K562 (cell line): ENCODE data around the gene MYO10. TPM values are rescaled to one million over a fixed set of nuclear protein-coding genes. Genes with fewer than 3 reads are reported as not detected.

Source experiments
- ATAC-seq: fragments of 200-7000 bp; cut with Tn5 transposase; 3 replicates; pipeline ENCODE4 v1.9.1; 2020; ENCODE audit warnings: moderate library complexity
- BruUV-seq: library from RNA; stranded (reverse); fragments of 400-500 nt; replicated peaks from 2 replicates; lab custom pipeline; 2021; lab: Mats Ljungman, UMichigan
- CTCF ChIA-PET: fragments of 300-600 bp; formaldehyde crosslinking; extraction: SDS; loops from one replicate; lab custom pipeline; 2021; ENCODE audit warnings: low intra/inter-chr PET ratio; lab: Yijun Ruan, JAX
- POLR2A ChIA-PET: fragments of 300-600, 350-650 bp; sonication (Branson Sonifier 250); formaldehyde crosslinking; extraction: SDS; loops from one replicate; lab custom pipeline; 2021; ENCODE audit warnings: antibody characterized with exemption, inconsistent platforms; lab: Yijun Ruan, JAX
- DNase-seq, 4 experiments: peaks; one replicate each; pipeline versions ENCODE4 v3.0.0 to v3.0.0-alpha.2; 2011 to 2018; ENCODE audit warnings: low spot score in 3 of 4, mixed read lengths in 3 of 4; ENCODE audit errors: extremely low read depth in 1 of 4
- FAIRE-seq: peaks from 2 replicates; lab custom pipeline; 2011; peaks lifted over from hg19 to GRCh38; lab: Jason Lieb, UNC
- H2AFZ ChIP-seq: 2 replicates; pipeline ENCODE4 v1.6.0; 2011; ENCODE audit warnings: low read depth, low read length, control low read depth, inconsistent platforms
- H3K27ac ChIP-seq: fragments of 200-600 bp; 3 replicates; pipeline ENCODE4 v1.8.0; 2011; ENCODE audit warnings: low read depth, mild to moderate bottlenecking, control low read depth, inconsistent platforms, low read length, moderate library complexity, mixed read lengths; ENCODE audit errors: extremely low read depth
- H3K27me3 ChIP-seq, 2 experiments: fragments of 300-600 bp in 1 of 2; 2 replicates in 1 of 2; 3 replicates in 1 of 2; pipeline versions ENCODE4 v1.6.0 to v1.8.0; 2011; ENCODE audit warnings: inconsistent platforms in 2 of 2, low read length in 2 of 2, mild to moderate bottlenecking in 1 of 2, mixed read lengths in 1 of 2, moderate library complexity in 1 of 2; ENCODE audit not compliant: control insufficient read depth in 2 of 2, insufficient read depth in 2 of 2
- H3K36me3 ChIP-seq: fragments of 300-600 bp; 3 replicates; pipeline ENCODE4 v1.8.0; 2011; ENCODE audit warnings: mild to moderate bottlenecking, low read length, inconsistent platforms; ENCODE audit not compliant: control insufficient read depth, insufficient read depth
- H3K4me1 ChIP-seq, 2 experiments: fragments of 200-600 bp in 1 of 2; replicated peaks in 1 of 2; 2 replicates in 1 of 2; 3 replicates in 1 of 2; pipeline versions ENCODE4 v1.5.1 to v1.8.0; 2011; ENCODE audit warnings: inconsistent platforms in 2 of 2, low read length in 2 of 2, mild to moderate bottlenecking in 1 of 2, mixed read lengths in 1 of 2, moderate library complexity in 1 of 2; ENCODE audit not compliant: control insufficient read depth in 2 of 2, insufficient read depth in 2 of 2
- H3K4me2 ChIP-seq: 2 replicates; pipeline ENCODE4 v1.6.1; 2011; ENCODE audit warnings: low read length, control low read depth, inconsistent platforms, mixed read lengths; ENCODE audit not compliant: insufficient read depth
- H3K4me3 ChIP-seq: fragments of 200-600 bp; sonication (generic), shearing (Covaris generic); 2 replicates; pipeline ENCODE4 v1.5.1; 2016; ENCODE audit warnings: control low read depth, inconsistent platforms
- H3K79me2 ChIP-seq: fragments of 200-600 bp; 3 replicates; pipeline ENCODE4 v1.8.0; 2011; ENCODE audit warnings: low read length, inconsistent platforms; ENCODE audit not compliant: control insufficient read depth, insufficient read depth
- H3K9ac ChIP-seq, 2 experiments: 2 replicates each; pipeline versions ENCODE4 v1.6.0 to v1.6.1; 2011; ENCODE audit warnings: low read depth in 2 of 2, low read length in 2 of 2, control low read depth in 1 of 2, inconsistent platforms in 1 of 2, mild to moderate bottlenecking in 1 of 2, mixed read lengths in 1 of 2; ENCODE audit not compliant: insufficient read depth in 1 of 2
- H3K9me1 ChIP-seq: one replicate; pipeline ENCODE4 v1.6.0; 2011; ENCODE audit warnings: inconsistent platforms, mild to moderate bottlenecking, low read length, moderate library complexity; ENCODE audit not compliant: control insufficient read depth, insufficient read depth
- H3K9me3 ChIP-seq: replicated peaks from 2 replicates; pipeline ENCODE4 v1.5.1; 2011; ENCODE audit warnings: low read depth, low read length, inconsistent platforms; ENCODE audit not compliant: control insufficient read depth, insufficient read depth
- H4K20me1 ChIP-seq: replicated peaks from 2 replicates; pipeline ENCODE4 v1.6.1; 2011; ENCODE audit warnings: low read length, inconsistent platforms, mixed read lengths; ENCODE audit not compliant: control insufficient read depth, insufficient read depth
- BACH1 ChIP-seq: fragments of 200-800 bp; sonication (Bioruptor generic); IDR thresholded peaks from 2 replicates; pipeline ENCODE4 v1.6.1; 2016; ENCODE audit warnings: missing genetic modification characterization, missing compliant biosample characterization
- CEBPG ChIP-seq, 3 experiments: fragments of 200-800 bp in 1 of 3; sonication (Bioruptor generic) in 1 of 3; sonication (generic) in 1 of 3; formaldehyde crosslinking in 1 of 3; IDR thresholded peaks in 2 of 3; conservative IDR thresholded peaks in 1 of 3; 2 replicates each; pipeline versions ENCODE4 v1.6.1 to v1.8.0; 2016 to 2022; ENCODE audit warnings: missing compliant biosample characterization in 2 of 3, missing genetic modification characterization in 2 of 3, mild to moderate bottlenecking in 1 of 3, missing genetic modification reagents in 1 of 3
- CHD4 ChIP-seq: fragments of 200-600 bp; sonication (generic); IDR thresholded peaks from 3 replicates; pipeline ENCODE4 v1.6.1; 2012; ENCODE audit warnings: low read depth, mild to moderate bottlenecking, mixed read lengths, low read length, inconsistent platforms; ENCODE audit not compliant: insufficient read depth, insufficient replicate concordance, poor library complexity, severe bottlenecking
- MIER1 ChIP-seq: fragments of 450-650 bp; IDR thresholded peaks from 2 replicates; pipeline ENCODE4 v1.6.1; 2016; ENCODE audit warnings: antibody characterized with exemption, mild to moderate bottlenecking, low read depth
- POLR2G ChIP-seq: fragments of 200-400 bp; formaldehyde crosslinking; IDR thresholded peaks from 2 replicates; pipeline ENCODE4 v1.6.1; 2017; ENCODE audit warnings: low read depth, mild to moderate bottlenecking, antibody characterized with exemption, low read length, moderate library complexity
- RBFOX2 ChIP-seq: fragments of 200-400 bp; formaldehyde crosslinking; IDR thresholded peaks from 2 replicates; pipeline ENCODE4 v1.6.1; 2017; ENCODE audit warnings: low read depth, mild to moderate bottlenecking, low read length, moderate library complexity
- ZBTB26 ChIP-seq: fragments of 450-650 bp; formaldehyde crosslinking; IDR thresholded peaks from 2 replicates; pipeline ENCODE4 v1.4.0; 2022; ENCODE audit warnings: missing genetic modification characterization
- WGBS: fragments of 100-300 bp; shearing (Covaris generic); methylation state at CpG from one replicate; pipeline ENCODE4 v1.1.6; 2016; ENCODE audit warnings: low coverage, mixed read lengths; ENCODE audit not compliant: insufficient coverage; ENCODE audit errors: missing lambda C conversion rate; 5-methylcytosine and 5-hydroxymethylcytosine counted together
- in situ Hi-C: fragments of 300-500 bp; cut with MboI; formaldehyde crosslinking; loops from 4 replicates; pipeline ENCODE4 v1.15.0; 2018; ENCODE audit warnings: inconsistent platforms, mixed read lengths
- intact Hi-C: fragments of 100-400 bp; cut with micrococcal nuclease; formaldehyde crosslinking; loops from 2 replicates; pipeline ENCODE4 v1.14.2; 2022
- polyA plus RNA-seq, 8 experiments: library from polyadenylated mRNA; depleted of rRNA in 4 of 8; stranded (reverse) in 5 of 8; unstranded in 3 of 8; fragments of >200 nt; fragmentation: Nextera tagmentation in 2 of 8; fragmentation: Illumina TruSeq in 1 of 8; extraction: Ambion mirVana in 2 of 8; extraction: Trizol in 1 of 8; gene quantifications; 2 replicates each; pipeline versions ENCODE4 v1.2.1 to v1.2.3, GENCODE V29; 2011 to 2014; ENCODE audit warnings: inconsistent platforms in 1 of 8, missing spikeins in 1 of 8
- total RNA-seq, 7 experiments: library from RNA; depleted of rRNA in 6 of 7; stranded (reverse); fragments of >200 nt in 6 of 7; fragmentation: Illumina TruSeq in 2 of 7; extraction: Trizol in 2 of 7; gene quantifications; 2 replicates each; pipeline versions ENCODE4 v1.2.1 to v1.2.3, GENCODE V29; 2011 to 2021; ENCODE audit warnings: low replicate concordance in 1 of 7

MYO10 gene
- total and polyA plus RNA-seq, 9 of the 15 experiments (the other 6 are each of a cell fraction or from before 2014, with no cell fraction given), result 0.04 to 0.24 TPM; not detected in 7

- TF ChIP-seq RBFOX2 (no peak), MIER1 (no peak)
- no peak overlapping the region for H3K4me2 ChIP-seq
- H3K4me3 ChIP-seq, result no peak overlapping the region
- CTCF ChIA-PET, result no interaction called here
- DNase-seq (no peak), ATAC-seq (no peak), FAIRE-seq (no peak)
- no peaks in the 10 kb centered on the region for H3K79me2 ChIP-seq
- POLR2A ChIA-PET, result interaction anchor here (0.5 kb wide), 1 partner anchor 48 kb away, joined by 3 read pairs; no protein-coding TSS in a partner anchor
- no peaks in the 10 kb centered on the region for H3K9me1 ChIP-seq
- H4K20me1 ChIP-seq, result no peaks in the 10 kb centered on the region
- H3K27ac ChIP-seq, result no peak overlapping the region
- BruUV-seq, result no TSS peak
- 3% methylated on average over 7 of the region's 7 CpGs for WGBS
- no peak overlapping the region for H3K9ac ChIP-seq
- H2AFZ ChIP-seq, result no peak overlapping the region
- H3K27me3 ChIP-seq, result peaks cover 2 to 10% of the 10 kb centered on the region in 2 experiments; a peak in 1 of 5 replicates
- H3K4me1 ChIP-seq, result no peaks in the 10 kb centered on the region
- H3K36me3 ChIP-seq, result no peaks in the 10 kb centered on the region
- intact Hi-C loops, result no loop called here
- no peaks in the 10 kb centered on the region for H3K9me3 ChIP-seq
- in situ Hi-C loops, result no loop called here
These were observed 94.7 kb downstream of the MYO10 start for GRCh38 chr5:16841416-16841815.

- CTCF ChIA-PET, result no interaction called here
- no peaks in the 10 kb centered on the region for H3K9me3 ChIP-seq
- intact Hi-C loops (no loop called here), in situ Hi-C loops (no loop called here)
- TF ChIP-seq CEBPG (CRISPR knock-in tag; IDR thresholded peaks at IDR 0.05) (no peak), CEBPG (tag; conservative IDR thresholded peaks at IDR 0.05 in 1 of 2, IDR thresholded peaks at IDR 0.05 in 1 of 2) (no peak), CHD4 (no peak), ZBTB26 (CRISPR knock-in tag) (no peak), BACH1 (tag) (no peak), POLR2G (no peak)
- H4K20me1 ChIP-seq, result no peaks in the 10 kb centered on the region
- no peak for FAIRE-seq
- no peak overlapping the region for H3K27ac ChIP-seq
- no TSS peak for BruUV-seq
- no peak overlapping the region for H3K4me3 ChIP-seq
- no peak overlapping the region for H2AFZ ChIP-seq
- 3% methylated on average over 3 of the region's 3 CpGs for WGBS
- no peaks in the 10 kb centered on the region for H3K9me1 ChIP-seq
- POLR2A ChIA-PET, result no interaction called here
- no peaks in the 10 kb centered on the region for H3K4me1 ChIP-seq
- no peak overlapping the region for H3K4me2 ChIP-seq
- H3K79me2 ChIP-seq, result no peaks in the 10 kb centered on the region
- H3K27me3 ChIP-seq, result 0 out of 5 replicates have a peak, but pooled peaks cover 0 to 2% of the 10 kb centered on the region in 2 experiments
- no peak for ATAC-seq
- DNase-seq, result no peak
- H3K9ac ChIP-seq, result no peak overlapping the region
- H3K36me3 ChIP-seq, result no peaks in the 10 kb centered on the region
These were observed 98.8 kb downstream of the MYO10 start for GRCh38 chr5:16837305-16837704.
